ENCODE measurements around the gene LSAMP. TPM values are rescaled to one million over a fixed set of nuclear protein-coding genes. Genes with fewer than 3 reads are reported as not detected.
A peak's percentile ranks its signal among the peaks of the same experiment; 100 is the strongest.
"Not testable (repeated sequence)": the region's sequence is repeated elsewhere in the genome, so short reads cannot be mapped to it uniquely, and the experiment has no call there.

The LSAMP gene
- total and polyA plus RNA-seq, 8 donors: 17.3 to 28.0 (median 26.0) TPM

DNA sequence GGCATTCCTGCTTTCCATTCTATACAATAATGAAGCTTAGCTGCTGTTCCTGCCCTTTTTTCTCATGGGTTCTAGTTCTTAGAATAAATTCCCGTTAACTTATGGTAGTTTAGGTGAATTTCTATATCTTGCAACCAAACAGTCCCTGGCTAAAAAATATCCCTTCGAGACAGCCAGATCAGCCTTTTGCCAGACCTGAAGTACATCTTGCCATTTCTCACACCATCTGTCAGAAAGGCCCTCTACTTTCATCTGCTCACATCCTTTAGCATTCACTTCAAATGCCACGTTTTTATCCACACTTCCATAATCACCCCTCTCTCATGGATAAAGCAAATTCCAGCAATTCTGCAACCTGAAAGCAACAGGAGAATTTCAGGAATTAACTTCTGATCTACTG is 676.6 kb downstream of the LSAMP start:
- Histone ChIP-seq H3K9me3 (no peaks in the 10 kb centered on the region), H3K27me3 (no peaks in the 10 kb centered on the region), H3K4me3 (no peak overlapping the region), H3K4me1 (no peaks in the 10 kb centered on the region), H3K36me3 (no peaks in the 10 kb centered on the region), H3K27ac (no peak overlapping the region)
- TF ChIP-seq, protein P1, sequence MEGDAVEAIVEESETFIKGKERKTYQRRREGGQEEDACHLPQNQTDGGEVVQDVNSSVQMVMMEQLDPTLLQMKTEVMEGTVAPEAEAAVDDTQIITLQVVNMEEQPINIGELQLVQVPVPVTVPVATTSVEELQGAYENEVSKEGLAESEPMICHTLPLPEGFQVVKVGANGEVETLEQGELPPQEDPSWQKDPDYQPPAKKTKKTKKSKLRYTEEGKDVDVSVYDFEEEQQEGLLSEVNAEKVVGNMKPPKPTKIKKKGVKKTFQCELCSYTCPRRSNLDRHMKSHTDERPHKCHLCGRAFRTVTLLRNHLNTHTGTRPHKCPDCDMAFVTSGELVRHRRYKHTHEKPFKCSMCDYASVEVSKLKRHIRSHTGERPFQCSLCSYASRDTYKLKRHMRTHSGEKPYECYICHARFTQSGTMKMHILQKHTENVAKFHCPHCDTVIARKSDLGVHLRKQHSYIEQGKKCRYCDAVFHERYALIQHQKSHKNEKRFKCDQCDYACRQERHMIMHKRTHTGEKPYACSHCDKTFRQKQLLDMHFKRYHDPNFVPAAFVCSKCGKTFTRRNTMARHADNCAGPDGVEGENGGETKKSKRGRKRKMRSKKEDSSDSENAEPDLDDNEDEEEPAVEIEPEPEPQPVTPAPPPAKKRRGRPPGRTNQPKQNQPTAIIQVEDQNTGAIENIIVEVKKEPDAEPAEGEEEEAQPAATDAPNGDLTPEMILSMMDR (IDR thresholded peaks at IDR 0.05): no peak
- no peak for DNase-seq
- intact Hi-C loops (cut with DNase I): no loop called here
- ATAC-seq: no peak

DNA sequence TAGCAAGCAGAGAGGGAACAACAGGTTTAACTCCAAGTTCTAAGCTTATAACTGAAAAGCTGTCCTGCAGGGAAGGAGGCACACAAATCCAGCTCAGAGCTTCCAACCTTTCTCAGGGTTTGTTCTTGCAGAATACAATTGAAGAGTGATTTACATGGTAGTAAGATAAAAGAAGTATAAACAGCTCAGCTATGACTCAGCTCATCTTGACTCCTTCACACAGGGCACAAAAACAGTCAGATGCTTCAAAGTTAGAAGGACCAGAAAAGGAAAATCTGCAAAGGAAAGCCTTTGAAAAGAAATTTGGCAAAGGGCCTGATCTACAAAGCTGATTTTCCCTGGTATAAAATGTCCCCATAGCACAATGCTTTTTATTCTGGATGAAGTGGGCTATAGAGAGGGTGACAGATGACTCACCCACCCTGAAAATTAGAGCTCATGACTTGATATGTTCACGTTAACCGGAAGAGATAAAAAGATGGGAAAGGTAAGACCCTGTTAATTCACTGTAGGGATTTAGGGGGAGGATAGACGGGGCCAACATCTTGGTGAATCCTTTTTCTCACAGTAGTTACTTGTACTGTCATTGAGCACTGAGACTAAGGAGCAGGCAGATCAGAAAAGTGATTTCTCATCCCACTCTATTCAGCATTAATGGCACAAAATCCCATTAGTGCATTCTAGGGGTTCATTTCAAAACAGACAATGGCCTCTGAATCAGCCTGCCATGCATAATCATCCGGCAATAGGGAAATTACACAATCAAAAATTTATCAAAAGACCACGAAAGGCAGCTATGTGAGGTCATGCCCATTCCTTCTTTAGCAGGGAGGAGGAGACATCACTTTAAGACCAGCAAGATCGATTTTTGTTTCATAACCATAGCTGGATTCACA is 678.5 kb downstream of the LSAMP start:
- intact Hi-C loops (cut with DNase I): no loop called here
- H3K4me3 ChIP-seq: no peak overlapping the region
- no peaks in the 10 kb centered on the region for H3K9me3 ChIP-seq
- H3K36me3 ChIP-seq: no peaks in the 10 kb centered on the region
- no peaks in the 10 kb centered on the region for H3K4me1 ChIP-seq
- no peaks in the 10 kb centered on the region for H3K27me3 ChIP-seq
- TF ChIP-seq, protein P1 (IDR thresholded peaks at IDR 0.05): no peak
- DNase-seq (no peak), ATAC-seq (peak; percentile 40)
- no peak overlapping the region for H3K27ac ChIP-seq

DNA sequence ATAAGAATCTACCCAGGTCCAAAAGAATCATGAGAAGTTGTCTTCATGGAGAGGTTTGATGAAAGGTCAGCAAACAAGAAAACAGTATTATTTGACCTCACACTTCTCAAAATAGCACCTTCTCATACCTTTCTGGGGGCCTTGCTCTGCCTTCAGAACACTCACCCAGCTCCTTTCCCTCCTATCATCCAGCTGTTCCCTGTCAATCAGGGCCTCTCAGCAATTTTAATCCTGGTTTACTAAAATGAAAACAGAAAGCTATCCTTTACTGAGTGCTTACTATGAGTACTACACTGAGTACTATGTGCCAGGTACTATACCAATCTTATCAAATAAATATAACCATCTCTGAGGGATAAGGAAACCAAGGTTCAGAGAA is 683.4 kb downstream of the LSAMP start:
- no peak overlapping the region for H3K4me3 ChIP-seq
- DNase-seq: no peak
- ATAC-seq: no peak
- H3K4me1 ChIP-seq: no peaks in the 10 kb centered on the region
- no peaks in the 10 kb centered on the region for H3K27me3 ChIP-seq
- intact Hi-C loops (cut with DNase I): no loop called here
- no peak overlapping the region for H3K27ac ChIP-seq
- TF ChIP-seq, protein P1 (IDR thresholded peaks at IDR 0.05): no peak
- no peaks in the 10 kb centered on the region for H3K9me3 ChIP-seq
- H3K36me3 ChIP-seq: no peaks in the 10 kb centered on the region

DNA sequence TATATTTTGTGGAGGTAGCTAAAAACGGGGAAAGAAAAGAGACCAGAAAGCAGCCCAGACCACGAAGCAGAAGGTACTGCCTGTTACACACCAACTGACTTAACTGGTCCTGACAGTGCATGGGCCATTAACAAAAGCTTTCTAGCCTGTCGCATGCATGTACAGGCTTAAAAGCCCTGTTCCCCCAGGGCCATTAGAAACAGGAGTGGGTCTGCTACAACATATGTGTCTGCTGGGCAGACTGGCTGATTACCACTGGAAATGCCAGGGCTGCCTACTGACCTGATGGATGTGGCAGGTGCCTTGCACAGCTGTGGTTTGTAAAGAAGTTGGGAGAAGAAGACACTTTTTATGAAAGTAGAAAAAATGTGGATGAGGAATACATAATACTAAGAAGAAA is 684.6 kb downstream of the LSAMP start:
- Histone ChIP-seq H3K36me3 (no peaks in the 10 kb centered on the region), H3K4me3 (no peak overlapping the region), H3K9me3 (peaks cover 0 to 2% of the 10 kb centered on the region in 2 donors), H3K27me3 (no peaks in the 10 kb centered on the region), H3K27ac (no peak overlapping the region), H3K4me1 (no peaks in the 10 kb centered on the region)
- intact Hi-C loops (cut with DNase I): no loop called here
- DNase-seq (no peak), ATAC-seq (no peak)
- TF ChIP-seq, protein P1 (IDR thresholded peaks at IDR 0.05): no peak

DNA sequence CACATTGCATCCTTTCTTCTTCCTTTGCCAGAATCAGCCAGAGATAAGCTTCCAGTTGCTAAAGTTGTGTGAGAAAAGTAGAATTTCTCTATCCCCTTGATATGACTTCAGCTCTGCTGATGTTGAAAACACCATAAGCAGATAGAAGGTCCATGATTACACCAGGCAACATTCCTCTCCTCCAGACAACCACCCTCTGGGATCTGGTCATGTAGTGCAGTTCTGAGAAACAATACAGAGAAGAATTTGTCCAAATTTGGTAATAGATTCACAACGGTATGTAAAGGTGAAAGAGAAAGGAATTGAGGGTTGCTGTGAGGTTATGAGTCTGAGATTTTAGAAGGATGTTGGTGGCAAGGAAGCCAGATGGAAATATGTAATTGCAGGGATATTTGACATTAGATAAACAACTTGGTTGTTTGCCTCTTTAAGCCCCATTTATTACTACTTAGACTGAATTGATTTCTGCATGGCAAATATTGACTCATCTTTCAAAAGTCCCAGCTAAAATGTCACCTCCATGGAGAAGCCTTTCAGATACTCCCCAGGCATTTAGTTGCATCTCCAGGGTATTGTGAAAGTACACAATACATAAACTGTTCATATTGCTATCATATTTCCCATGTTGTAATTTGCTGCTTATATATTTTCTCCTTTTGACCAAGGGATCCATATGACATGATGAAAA is 687.1 kb downstream of the LSAMP start:
- Histone ChIP-seq H3K9me3 (peaks cover 0 to 2% of the 10 kb centered on the region in 2 donors), H3K27ac (no peak overlapping the region), H3K4me3 (no peak overlapping the region), H3K27me3 (no peaks in the 10 kb centered on the region), H3K4me1 (no peaks in the 10 kb centered on the region), H3K36me3 (no peaks in the 10 kb centered on the region)
- TF ChIP-seq, protein P1 (IDR thresholded peaks at IDR 0.05): no peak
- intact Hi-C loops (cut with DNase I): no loop called here
- ATAC-seq: no peak
- DNase-seq: no peak

DNA sequence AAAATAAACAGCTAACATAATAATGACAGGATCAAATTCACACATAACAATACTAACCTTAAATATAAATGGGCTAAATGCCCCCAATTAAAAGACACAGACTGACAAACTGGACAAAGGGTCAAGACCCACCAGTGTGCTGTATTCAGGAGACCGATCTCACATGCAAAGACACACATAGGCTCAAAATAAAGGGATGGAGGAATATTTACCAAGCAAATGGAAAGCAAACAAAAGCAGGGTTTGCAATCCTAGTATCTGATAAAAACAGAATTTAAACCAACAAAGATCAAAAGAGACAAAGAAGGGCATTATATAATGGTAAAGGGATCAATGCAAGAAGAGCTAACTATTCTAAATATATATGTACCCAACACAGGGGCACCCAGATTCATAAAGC is 692.3 kb downstream of the LSAMP start:
- H3K4me3 ChIP-seq; intact Hi-C loops (cut with DNase I); ATAC-seq; DNase-seq; H3K27me3 ChIP-seq; H3K9me3 ChIP-seq; H3K27ac ChIP-seq; H3K4me1 ChIP-seq; H3K36me3 ChIP-seq: not testable (repeated sequence)

All from left lung (tissue), 10 donors.